HG03060 (cell line): Measurements from ENCODE around the gene PIKFYVE.
"Not testable (repeated sequence)": the region's sequence is repeated elsewhere in the genome, so short reads cannot be mapped to it uniquely, and the experiment has no call there.

Experiments
- ATAC-seq: cut with Tn5 transposase; IDR thresholded peaks from one replicate; pipeline ENCODE4 v1.9.1; 2021; ENCODE audit warnings: low read depth, moderate number of reproducible peaks; ENCODE audit not compliant: unreplicated experiment

PIKFYVE gene, protein sequence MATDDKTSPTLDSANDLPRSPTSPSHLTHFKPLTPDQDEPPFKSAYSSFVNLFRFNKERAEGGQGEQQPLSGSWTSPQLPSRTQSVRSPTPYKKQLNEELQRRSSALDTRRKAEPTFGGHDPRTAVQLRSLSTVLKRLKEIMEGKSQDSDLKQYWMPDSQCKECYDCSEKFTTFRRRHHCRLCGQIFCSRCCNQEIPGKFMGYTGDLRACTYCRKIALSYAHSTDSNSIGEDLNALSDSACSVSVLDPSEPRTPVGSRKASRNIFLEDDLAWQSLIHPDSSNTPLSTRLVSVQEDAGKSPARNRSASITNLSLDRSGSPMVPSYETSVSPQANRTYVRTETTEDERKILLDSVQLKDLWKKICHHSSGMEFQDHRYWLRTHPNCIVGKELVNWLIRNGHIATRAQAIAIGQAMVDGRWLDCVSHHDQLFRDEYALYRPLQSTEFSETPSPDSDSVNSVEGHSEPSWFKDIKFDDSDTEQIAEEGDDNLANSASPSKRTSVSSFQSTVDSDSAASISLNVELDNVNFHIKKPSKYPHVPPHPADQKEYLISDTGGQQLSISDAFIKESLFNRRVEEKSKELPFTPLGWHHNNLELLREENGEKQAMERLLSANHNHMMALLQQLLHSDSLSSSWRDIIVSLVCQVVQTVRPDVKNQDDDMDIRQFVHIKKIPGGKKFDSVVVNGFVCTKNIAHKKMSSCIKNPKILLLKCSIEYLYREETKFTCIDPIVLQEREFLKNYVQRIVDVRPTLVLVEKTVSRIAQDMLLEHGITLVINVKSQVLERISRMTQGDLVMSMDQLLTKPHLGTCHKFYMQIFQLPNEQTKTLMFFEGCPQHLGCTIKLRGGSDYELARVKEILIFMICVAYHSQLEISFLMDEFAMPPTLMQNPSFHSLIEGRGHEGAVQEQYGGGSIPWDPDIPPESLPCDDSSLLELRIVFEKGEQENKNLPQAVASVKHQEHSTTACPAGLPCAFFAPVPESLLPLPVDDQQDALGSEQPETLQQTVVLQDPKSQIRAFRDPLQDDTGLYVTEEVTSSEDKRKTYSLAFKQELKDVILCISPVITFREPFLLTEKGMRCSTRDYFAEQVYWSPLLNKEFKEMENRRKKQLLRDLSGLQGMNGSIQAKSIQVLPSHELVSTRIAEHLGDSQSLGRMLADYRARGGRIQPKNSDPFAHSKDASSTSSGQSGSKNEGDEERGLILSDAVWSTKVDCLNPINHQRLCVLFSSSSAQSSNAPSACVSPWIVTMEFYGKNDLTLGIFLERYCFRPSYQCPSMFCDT (N-terminal part only)

DNA sequence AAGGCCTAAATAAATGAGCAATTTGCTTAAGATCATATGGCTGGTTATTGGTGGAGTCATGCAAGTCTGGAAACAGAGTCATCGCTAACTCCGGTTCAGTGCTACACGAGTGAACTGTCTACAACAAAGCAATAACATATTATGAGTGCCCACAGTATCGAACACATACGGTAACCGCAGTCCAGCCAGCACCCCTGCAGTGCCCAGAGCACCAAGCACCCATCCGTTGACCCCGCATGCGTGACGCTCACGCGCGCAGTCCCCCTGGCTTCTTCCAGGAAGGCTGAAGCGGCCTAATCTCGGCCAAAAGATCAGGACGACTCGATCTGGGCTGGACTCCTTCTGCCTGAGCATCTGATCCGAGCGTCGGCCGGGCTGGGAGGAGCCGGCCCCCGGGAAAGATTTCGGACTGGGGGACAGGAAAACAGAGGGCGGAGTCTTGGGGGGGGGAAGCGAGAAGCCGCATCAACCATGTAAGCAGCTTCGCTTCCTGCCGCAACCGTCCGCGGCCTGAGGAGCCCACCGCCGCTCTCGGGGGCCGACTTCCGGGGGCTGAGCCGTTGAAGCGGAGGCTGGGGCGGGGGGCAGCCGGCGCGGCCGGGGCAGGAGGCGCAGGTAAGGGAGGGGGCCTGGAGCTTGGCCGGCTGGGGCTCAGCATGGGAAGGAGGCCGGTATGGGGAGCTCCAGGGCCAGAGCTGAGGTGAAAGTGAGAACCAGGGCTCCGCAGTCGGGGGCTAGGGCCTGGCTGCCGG is at the start of gene PIKFYVE:
PIKFYVE (plus strand) TSS at position 455 of the 752 bp plus-strand sequence. CDS start 5,265 bp downstream, outside the sequence.
- peak; percentile 84 for ATAC-seq

DNA sequence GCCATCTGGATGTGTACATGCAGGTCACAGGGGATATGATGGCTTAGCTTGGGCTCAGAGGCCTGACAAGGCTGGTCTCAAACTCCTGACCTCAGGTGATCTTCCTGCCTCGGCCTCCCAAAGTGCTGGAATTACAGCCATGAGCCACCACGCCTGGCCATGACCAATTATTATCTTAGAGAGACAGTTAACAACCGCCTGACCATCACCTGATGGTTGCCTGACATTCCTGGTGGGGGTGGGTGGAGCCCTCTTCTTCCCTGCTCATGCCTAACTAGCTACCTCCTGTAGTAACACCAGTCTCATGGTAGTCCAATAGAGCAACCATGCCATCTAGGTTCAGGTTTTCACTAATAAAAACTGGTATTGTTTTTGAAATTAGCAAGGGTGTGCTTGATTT is 44.2 kb upstream of the PIKFYVE start:
- ATAC-seq, result not testable (repeated sequence)

DNA sequence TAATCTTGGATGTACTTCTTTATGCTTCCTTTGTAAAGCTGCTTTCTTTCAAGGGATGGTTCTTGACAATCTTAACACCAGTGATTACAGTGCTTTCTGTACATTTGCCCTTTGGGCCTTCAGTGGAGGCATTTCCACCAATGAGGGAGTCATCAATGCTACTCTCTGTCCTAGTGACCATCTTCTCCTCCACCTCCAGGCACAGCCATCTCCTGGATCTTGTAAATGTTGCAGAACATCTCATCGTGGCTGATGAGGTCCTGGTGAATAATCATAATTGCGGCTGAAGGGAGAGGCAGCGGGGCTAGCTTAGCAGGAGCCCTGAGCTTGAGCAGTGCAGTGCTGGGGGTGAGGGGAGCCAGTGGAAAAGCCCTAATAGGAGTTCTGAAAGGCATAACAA is 43.7 kb upstream of the PIKFYVE start:
- ATAC-seq, result no peak

DNA sequence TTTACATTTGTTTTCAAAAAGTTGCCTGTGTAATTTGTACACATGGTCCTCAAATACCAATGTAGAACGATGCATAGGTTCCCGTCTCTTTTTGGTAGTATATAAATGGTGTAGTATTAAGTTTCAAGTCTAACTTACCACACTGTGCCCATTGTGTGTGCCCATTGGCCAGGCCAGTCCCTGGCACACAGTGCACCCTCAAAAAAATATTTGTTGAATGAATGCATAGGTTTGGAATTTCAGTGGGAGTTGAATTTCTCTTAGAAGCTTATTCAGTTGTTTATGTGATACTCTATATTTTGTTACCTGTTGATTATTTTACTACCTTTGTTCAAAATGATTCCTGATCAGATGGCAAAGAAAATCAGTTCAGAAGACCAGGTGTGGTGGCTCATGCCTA is 41.3 kb upstream of the PIKFYVE start:
- no peak for ATAC-seq

DNA sequence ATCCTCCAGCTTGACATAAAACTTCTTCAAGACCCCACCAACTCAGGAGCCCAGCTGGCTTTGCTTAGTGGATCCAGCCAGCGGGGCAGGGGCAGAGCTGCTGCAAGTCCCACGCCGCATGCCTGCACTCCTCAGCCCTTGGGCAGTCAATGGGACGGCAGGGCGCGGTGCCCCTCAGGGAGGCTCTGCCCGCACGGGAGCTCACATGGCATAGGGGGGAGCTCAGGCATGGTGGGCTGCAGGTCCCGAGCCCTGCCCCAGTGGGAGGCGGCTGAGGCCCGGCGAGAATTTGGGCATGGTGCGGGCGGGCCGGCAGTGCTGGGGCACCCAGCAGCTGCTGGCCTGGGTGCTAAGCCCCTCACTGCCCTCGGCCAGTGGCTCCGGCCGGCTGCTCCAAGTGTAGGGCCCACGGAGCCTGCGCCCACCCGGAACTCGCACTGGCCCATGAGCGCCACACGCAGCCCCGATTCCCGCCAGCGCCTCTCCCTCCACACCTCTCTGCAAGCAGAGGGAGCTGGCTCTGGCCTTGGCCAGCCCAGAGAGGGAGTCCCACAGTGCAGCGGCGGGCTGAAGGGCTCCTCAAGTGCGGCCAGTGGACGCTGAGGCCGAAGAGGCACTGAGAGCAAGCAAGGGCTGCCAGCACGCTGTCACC is 38.3 kb upstream of the PIKFYVE start:
- no peak for ATAC-seq

DNA sequence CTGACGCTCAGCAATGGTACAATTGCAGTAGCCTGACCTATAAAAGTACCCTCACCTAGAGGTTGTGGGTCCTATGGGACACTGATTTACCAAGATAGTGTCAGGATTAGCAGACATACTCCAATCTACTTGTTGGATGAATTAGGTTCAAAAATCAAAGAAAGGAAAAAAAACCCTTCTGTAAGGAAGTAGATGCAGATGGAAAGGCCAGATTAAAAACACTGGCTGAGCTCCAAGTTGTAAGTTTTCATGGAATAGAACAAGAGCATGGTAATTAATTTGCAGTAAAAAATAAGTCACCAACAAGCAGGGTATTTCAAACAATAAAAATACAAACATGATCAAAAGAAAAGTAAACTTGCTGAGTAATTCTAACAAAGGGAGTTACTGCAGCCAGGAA is 37.6 kb upstream of the PIKFYVE start:
- no peak for ATAC-seq

DNA sequence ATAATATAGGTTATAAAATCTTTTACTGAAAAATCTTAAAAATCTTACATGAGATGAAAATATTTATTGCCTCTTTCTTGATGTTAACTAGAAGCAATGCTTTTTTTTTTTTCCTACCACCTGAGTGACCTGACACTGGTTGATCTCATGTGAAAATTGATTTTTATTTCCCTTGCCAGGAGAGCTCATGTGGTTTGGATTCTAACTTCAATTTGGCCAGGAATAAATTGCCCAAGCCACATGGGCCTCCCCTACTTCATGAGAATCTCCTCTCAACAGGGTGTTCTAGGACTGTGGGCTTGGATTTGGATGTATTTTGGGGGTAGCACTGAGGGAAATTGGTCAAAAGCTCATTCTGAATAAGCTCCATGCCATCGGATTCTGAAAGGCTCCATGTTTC is 31.3 kb upstream of the PIKFYVE start:
- ATAC-seq, result no peak

DNA sequence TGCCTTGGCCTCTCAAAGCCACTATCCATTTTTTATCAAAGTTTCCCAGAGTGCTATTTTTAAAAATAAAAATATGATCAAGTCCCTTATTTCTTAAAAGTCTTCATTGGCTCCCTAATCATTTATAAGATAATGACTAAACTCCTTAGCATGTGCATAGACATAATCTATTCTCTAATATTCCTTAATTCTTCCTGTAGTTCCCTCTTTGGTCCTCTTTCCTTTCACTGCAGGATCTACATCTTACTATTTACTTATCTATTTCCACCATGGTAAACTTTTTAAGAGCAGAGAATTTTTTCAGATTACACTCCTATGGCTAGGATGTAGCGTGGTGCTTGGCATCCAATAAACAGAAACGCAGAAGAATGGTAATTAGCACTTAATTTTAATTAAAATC is 30.2 kb upstream of the PIKFYVE start:
- no peak for ATAC-seq

DNA sequence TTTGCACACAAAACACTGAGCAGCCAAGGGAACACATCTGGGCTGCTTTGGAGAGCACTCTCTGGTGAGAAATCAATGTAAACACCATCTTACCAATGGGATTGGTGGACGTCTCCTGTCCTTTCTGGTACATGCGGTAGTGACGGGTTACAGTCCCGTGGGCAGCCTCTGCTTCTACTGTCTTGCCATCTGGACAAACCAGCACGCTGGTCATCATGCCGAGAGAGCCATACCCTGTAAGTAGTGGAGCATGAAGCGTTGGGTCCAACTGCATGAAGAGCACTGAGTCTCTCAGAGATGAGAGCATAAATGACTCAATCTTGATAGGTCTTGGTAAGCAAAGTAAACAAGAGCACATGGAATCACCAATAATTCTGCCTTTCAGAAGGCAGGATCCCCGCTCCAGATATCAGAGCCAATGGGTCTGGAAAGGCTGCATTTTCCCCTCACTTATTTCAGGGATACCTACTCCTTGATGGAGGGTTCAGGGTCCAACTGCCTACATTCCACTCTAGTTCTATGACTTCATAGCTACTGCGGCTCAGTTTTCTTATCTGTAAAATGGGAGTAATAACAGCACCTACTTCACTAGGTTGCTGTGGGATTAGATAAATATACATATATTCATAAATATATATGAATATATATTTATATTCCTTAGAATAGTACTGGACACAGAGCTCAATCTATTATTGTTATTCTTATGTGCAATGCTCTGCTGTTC is 26.1 kb upstream of the PIKFYVE start:
- no peak for ATAC-seq

DNA sequence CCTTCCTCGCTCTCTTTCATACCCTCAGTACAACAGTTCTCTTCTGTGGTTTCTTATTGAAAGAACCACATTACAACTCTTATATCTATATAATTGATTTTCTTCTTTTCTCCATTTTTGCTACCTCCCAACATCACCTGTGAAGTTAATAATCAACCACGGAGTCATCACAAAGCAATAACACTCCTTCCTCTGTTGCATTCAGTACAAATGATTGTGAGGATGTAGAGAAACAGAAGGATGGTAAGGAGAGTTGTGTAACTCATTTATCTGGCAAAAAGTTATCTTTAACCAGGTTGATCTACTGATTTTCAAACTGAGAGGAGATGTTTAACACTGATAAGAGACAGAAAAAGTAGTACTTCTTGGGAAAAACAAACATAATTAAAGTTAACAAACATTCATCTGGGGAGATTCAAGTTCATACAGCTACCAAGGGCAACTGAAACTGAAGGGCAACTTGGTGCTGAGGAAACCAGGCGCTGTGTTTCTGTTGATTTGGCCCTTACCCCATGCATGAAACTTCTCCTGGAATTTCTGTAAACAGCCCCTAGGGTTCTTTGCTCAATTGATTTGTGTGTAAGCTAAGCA is 25.3 kb upstream of the PIKFYVE start:
- ATAC-seq, result no peak

DNA sequence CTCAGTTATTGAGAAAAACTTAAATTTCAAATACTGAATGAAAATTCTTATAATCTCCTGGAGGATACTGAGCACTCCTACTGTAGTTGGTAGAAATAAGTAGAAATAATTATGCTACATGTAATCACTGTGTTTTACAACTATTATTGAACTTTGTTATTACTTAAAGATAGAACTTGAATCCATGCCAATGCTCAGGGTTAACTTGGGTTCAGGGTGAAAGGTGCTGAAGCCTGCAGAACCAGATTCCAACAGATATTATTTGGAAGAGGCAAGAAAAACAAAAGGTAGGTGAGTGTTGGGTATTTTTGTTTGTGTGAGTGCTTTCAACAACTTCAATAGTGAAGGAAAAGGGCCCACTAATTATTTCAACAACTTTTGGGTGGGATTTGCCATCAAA is 21.6 kb upstream of the PIKFYVE start:
- ATAC-seq, result no peak

DNA sequence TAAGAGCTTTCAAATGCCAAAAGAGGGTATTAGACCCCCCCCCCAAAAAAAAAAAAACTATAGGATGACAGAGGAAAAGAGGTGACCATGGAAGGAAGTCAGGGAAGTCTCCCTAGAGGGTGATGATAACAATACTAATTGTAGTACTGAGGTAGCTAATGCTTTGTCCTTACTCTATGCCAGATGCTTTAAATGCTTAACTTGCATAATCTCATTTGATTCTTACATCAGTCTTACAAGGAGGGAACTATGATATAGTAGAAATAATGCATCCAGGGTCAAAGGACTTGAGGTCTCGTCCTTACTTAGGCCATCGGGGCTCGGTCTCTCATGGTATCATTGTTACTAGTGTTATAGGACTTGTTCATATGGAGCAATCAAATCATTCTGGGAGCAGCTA is 20.3 kb upstream of the PIKFYVE start:
- ATAC-seq, result no peak

DNA sequence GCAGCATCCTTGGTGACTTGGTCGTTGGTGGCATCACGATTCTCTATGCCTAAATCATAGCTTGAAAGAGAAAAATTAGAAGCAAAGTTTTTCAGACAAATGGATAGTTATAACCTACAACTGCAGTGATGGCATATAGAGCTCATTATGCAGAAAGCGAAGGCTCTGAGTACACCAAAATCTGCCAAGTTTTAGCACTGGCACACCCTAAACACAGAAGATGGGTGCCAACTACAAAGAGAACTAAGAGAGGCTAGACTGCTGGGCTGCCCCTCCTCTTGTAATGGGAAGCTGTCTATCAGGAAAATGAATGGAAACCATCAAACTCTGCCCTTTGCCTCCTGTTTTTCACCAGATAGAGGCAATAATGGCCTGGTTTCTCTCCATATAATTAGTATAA is 17.5 kb upstream of the PIKFYVE start:
- ATAC-seq, result no peak

DNA sequence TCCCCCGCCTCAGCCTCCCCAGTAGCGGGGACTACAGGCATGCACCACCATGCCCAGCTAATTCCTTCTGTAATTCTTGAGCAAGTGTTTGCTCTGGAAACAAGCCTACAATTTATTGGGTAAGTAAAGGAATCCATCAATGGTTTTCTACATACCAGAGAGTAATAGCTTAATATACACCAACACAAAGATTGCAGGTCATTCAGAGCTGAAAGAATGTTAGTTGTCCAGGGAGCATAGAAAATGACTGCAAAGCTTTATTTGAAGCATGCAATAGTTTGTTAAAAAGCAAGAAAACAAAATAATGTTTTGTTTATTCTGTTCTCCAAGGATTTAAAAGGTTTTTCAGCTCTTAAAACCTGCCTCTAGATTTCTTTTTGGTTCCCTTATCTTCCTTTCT is 16.8 kb upstream of the PIKFYVE start:
- ATAC-seq, result no peak

DNA sequence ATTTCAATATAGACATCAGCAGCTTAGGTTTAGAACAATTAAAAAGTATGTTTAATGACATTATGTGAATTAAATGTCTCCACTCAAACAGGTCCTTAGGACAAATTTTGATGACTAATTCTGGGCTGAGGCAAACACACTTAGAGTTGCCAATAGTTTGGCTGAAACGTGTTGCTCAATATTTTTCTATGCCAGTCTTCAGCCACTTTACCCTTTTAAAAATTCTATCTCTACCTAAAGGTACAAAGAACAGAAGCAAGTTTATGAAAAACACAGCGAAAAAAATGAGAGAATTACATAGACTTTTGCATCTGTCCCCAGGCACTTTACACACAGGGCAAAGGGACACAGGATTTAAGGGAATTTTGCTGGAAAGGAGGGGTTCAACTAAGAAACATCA is 15.7 kb upstream of the PIKFYVE start:
- no peak for ATAC-seq

DNA sequence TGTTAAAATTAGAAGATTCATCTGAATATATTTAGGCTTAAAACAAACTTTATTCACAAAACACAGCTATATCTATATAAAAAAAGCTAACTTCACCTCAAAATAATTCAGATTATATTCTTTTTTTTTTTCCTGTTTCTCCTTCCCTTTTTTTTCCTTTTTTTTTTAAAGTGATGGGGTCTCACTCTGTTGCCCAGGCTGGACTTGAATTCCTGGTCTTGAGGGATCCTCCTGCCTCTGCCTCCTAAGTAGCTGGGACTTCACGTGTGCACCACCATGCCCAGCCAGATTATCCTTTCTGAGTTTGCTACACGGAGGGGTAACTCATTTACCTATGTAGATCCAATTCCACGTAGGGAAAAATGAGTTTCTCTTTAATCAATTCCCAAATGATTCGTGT is 15.0 kb upstream of the PIKFYVE start:
- no peak for ATAC-seq

DNA sequence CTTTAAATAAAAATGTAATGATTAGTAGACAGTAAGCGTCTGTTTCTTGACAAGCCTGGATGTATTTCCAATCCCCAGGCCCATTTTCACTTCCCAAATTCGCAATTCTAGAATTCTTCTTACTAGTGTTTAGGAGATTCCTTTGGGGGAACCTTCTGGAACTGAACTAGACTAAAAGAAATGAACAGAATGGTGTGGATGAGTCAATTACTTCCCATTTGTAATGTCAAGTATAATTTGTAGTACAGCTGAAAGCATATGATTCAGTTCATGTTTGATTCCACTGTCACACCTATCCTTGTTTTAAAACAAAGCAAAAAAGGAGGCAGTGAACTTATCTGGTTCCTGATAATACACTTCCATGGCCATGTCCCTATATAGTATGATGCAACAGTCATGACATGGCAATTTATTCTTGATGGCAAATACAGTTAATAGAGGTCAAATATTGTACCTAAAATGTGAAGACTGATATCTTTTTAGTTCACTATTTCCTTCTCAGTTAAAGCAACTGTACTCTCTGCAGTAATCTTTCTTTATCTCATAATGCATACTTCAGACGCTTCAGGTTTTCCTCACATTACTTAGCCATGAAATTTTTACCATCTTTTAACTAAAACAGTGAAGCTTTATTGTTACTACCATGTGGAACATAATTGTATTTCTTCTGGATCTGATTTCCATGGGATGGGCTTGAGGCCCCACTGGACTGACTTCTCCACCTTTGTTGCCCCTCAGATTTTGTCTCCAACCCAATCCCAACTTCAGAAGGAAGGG is 13.2 kb upstream of the PIKFYVE start:
- ATAC-seq, result no peak

DNA sequence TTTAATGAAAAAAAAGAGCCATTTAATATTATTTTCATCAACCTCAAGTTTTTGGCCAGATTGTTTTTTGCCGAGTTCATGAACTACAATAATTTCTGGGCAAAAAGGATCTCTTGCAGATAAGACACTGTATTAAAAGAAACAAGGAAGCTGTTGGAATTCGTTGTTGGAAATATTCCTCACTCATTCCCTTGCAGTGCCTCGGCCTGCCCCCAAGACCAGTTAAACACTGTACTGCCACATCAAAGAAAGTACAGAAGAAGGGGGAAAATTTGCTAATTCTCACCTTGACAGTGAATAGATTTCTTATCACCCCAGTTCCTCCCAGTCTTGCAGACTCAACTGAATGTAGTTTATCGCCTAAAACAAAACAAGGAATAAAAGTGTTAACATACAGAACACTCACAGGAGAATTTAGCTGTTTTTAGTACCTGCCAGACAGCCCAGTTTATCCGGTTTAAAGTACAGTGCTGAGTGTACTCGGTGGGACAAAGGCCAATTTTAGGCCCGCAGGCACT is 12.4 kb upstream of the PIKFYVE start:
- ATAC-seq, result no peak
